DND-41 (cell line): ENCODE measurements around the gene MAB21L2.

Experiments
- CTCF ChIP-seq: IDR thresholded peaks from 2 replicates; pipeline ENCODE4 v1.5.1; 2012; ENCODE audit warnings: borderline replicate concordance, low read length, moderate library complexity, mild to moderate bottlenecking; ENCODE audit not compliant: poor library complexity, severe bottlenecking; ENCODE audit errors: extremely low read depth
- EZH2 ChIP-seq: IDR thresholded peaks from 3 replicates; pipeline ENCODE4 v1.6.1; 2012; ENCODE audit warnings: borderline replicate concordance, low read depth, mild to moderate bottlenecking, moderate library complexity, low read length, inconsistent platforms; ENCODE audit not compliant: severe bottlenecking

GRCh38 chr4:150599547-150599946, 17.6 kb downstream of the MAB21L2 start:
- TF ChIP-seq CTCF: no peak
- no peak for TF ChIP-seq EZH2
